ENCODE results near the gene CD33. TPM values are rescaled to one million over a fixed set of nuclear protein-coding genes. Genes with fewer than 3 reads are reported as not detected.

The CD33 gene
- total and polyA plus RNA-seq, 9 of the 15 experiments (the other 6 are each of a cell fraction or from before 2014, with no cell fraction given) = 36.1 to 88.6 (median 49.6) TPM

- no peak overlapping the region for H2AFZ ChIP-seq (ENCODE audit: low read depth, low read length)
- H3K9me3 ChIP-seq (replicated peaks; ENCODE audit: control insufficient read depth, insufficient read depth, low read depth, low read length) = no peaks in the 10 kb centered on the region
- H3K27me3 ChIP-seq (ENCODE audit: control insufficient read depth in 2 of 2, insufficient read depth in 2 of 2, low read length in 2 of 2) = peaks cover 2 to 44% of the 10 kb centered on the region in 2 experiments; a peak in 4 of 5 replicates
- in situ Hi-C loops (cut with MboI) = no loop called here
- H3K4me2 ChIP-seq (ENCODE audit: insufficient read depth, low read length) = no peak overlapping the region
- no peaks in the 10 kb centered on the region for H3K9me1 ChIP-seq (ENCODE audit: control insufficient read depth, insufficient read depth, low read length)
- CTCF ChIA-PET (ENCODE audit: low intra/inter-chr PET ratio) = no interaction called here
- no peak overlapping the region for H3K4me3 ChIP-seq
- DNase-seq (ENCODE audit: extremely low read depth in 1 of 4, low spot score in 3 of 4) = no peak
- H3K4me1 ChIP-seq (replicated peaks in 1 of 2; ENCODE audit: control insufficient read depth in 2 of 2, insufficient read depth in 2 of 2, low read length in 2 of 2) = peaks cover 0 to 10% of the 10 kb centered on the region in 2 experiments; a peak in 2 of 5 replicates
- no peak for FAIRE-seq
- intact Hi-C loops (cut with micrococcal nuclease) = no loop called here
- TF ChIP-seq TAF15 (IDR thresholded peaks at IDR 0.05; ENCODE audit: low read depth, low read length) (no peak), PKNOX1 (IDR thresholded peaks at IDR 0.05) (no peak), FOXP4 (CRISPR knock-in tag; IDR thresholded peaks at IDR 0.05; ENCODE audit: borderline replicate concordance) (no peak), CREBBP (IDR thresholded peaks at IDR 0.05; ENCODE audit: low read depth, low read length) (no peak)
- no peaks in the 10 kb centered on the region for H3K36me3 ChIP-seq (ENCODE audit: control insufficient read depth, insufficient read depth, low read length)
- POLR2A ChIA-PET = interaction anchor here (0.6 kb wide), 1 partner anchor 16 kb away, joined by 3 read pairs; no protein-coding TSS in a partner anchor
- ATAC-seq = no peak
- WGBS (ENCODE audit: insufficient coverage, low coverage, missing lambda C conversion rate) = 62% methylated on average over 19 of the region's 31 CpGs
- H3K27ac ChIP-seq (ENCODE audit: extremely low read depth, low read depth, low read length) = no peak overlapping the region
- no peak overlapping the region for H3K9ac ChIP-seq (ENCODE audit: insufficient read depth in 1 of 2, low read depth in 2 of 2, low read length in 2 of 2)
- no peaks in the 10 kb centered on the region for H3K79me2 ChIP-seq (ENCODE audit: control insufficient read depth, insufficient read depth, low read length)
- no TSS peak for BruUV-seq (replicated peaks)
- H4K20me1 ChIP-seq (replicated peaks; ENCODE audit: control insufficient read depth, insufficient read depth, low read length) = no peaks in the 10 kb centered on the region; the same call in 1 of the 2 replicates
These were observed 42.9 kb upstream of the CD33 start for GRCh38 chr19:51181913-51182419.
